PC-9 (cell line): Measurements from ENCODE around the gene LSM12.

Experiments
- CTCF ChIP-seq: fragments of 200-600 bp; sonication (generic); conservative IDR thresholded peaks from 2 replicates; pipeline ENCODE4 v1.6.1; 2017; ENCODE audit warnings: mixed run types, antibody characterized with exemption, mild to moderate bottlenecking, moderate library complexity
- EZH2 ChIP-seq: fragments of 200-600 bp; sonication (generic); IDR thresholded peaks from 2 replicates; pipeline ENCODE4 v1.8.0; 2017; ENCODE audit warnings: antibody characterized with exemption, low read depth

GRCh38 chr17:44061446-44061845 is 5.0 kb downstream of the LSM12 start:
- TF ChIP-seq CTCF (no peak), EZH2 (no peak)
